Activated B cell treated with CpG ODN at 0.5 μM for 24 hours (primary cell): ENCODE results near the gene HS6ST1. TPM values are rescaled to one million over a fixed set of nuclear protein-coding genes. Genes with fewer than 3 reads are reported as not detected.

ENCODE experiments used
- ATAC-seq: fragments of 200-7000 bp; cut with Tn5 transposase; one replicate; pipeline ENCODE4 v1.10.0; 2021; ENCODE audit warnings: low read depth, mild to moderate bottlenecking, moderate library complexity
- CTCF ChIA-PET: fragments of 350-600 bp; sonication (Branson Sonifier 250); formaldehyde crosslinking; loops from one replicate; lab custom pipeline; 2021; ENCODE audit warnings: antibody characterized with exemption; lab: Charles Lee
- POLR2A ChIA-PET: fragments of 350-600 bp; sonication (Branson Sonifier 250); formaldehyde crosslinking; loops from one replicate; lab custom pipeline; 2021; ENCODE audit warnings: antibody characterized with exemption; lab: Charles Lee
- DNase-seq: peaks from one replicate; pipeline ENCODE4 v3.0.0; 2022
- H3K27ac Mint-ChIP-seq: one replicate; pipeline ENCODE4 v1.8.0; 2020; ENCODE audit warnings: mixed read lengths
- H3K27me3 Mint-ChIP-seq: one replicate; pipeline ENCODE4 v1.8.0; 2021; ENCODE audit warnings: mixed read lengths
- H3K36me3 Mint-ChIP-seq: one replicate; pipeline ENCODE4 v1.8.0; 2021; ENCODE audit warnings: low read depth, mixed read lengths
- H3K4me1 Mint-ChIP-seq: one replicate; pipeline ENCODE4 v1.8.0; 2021; ENCODE audit warnings: mixed read lengths
- H3K4me3 Mint-ChIP-seq: one replicate; pipeline ENCODE4 v1.8.0; 2020; ENCODE audit warnings: mild to moderate bottlenecking, mixed read lengths
- H3K9me3 Mint-ChIP-seq: one replicate; pipeline ENCODE4 v1.8.0; 2020; ENCODE audit warnings: mixed read lengths
- CTCF ChIP-seq: fragments of 200-600 bp; IDR thresholded peaks from one replicate; pipeline ENCODE4 v1.8.0; 2022; ENCODE audit warnings: antibody characterized with exemption, mild to moderate bottlenecking
- intact Hi-C: fragments of 100-400 bp; cut with micrococcal nuclease; formaldehyde crosslinking; loops from one replicate; pipeline ENCODE4 v1.15.1; 2024
- total RNA-seq: library from RNA; stranded (reverse); gene quantifications from 2 replicates; pipeline ENCODE4 v1.2.3, GENCODE V29; 2022

HS6ST1 gene
- total RNA-seq, 1 donor from 2014 or later = 16.9 TPM

- no peak for DNase-seq
- CTCF ChIA-PET = no interaction called here
- H3K27ac Mint-ChIP-seq = peak overlapping the region; percentile 61
Measured at GRCh38 chr2:128279786-128280157, 38.9 kb downstream of the HS6ST1 start.

GRCh38 chr2:128279009-128279408, 39.7 kb downstream of the HS6ST1 start:
- Mint-ChIP-seq H3K4me3 (no peak overlapping the region), H3K27me3 (no peaks in the 10 kb centered on the region), H3K27ac (no peak overlapping the region), H3K4me1 (peaks cover 41% of the 10 kb centered on the region), H3K9me3 (peaks cover 15% of the 10 kb centered on the region), H3K36me3 (peaks cover 25% of the 10 kb centered on the region)
- TF ChIP-seq CTCF = no peak
- intact Hi-C loops = no loop called here
- ATAC-seq (no peak), DNase-seq (peak; percentile 4)
- POLR2A ChIA-PET = interaction anchor here (0.7 kb wide), 1 partner anchor 41 kb away, joined by 4 read pairs; no protein-coding TSS in a partner anchor
- CTCF ChIA-PET = no interaction called here

More at GRCh38 chr2:128279786-128280157, 38.9 kb downstream of the HS6ST1 start:
- no peak for TF ChIP-seq CTCF
- no peak overlapping the region for H3K4me3 Mint-ChIP-seq
- no peaks in the 10 kb centered on the region for H3K27me3 Mint-ChIP-seq
- intact Hi-C loops = no loop called here
- no peak for ATAC-seq
- POLR2A ChIA-PET = interaction anchor here (0.7 kb wide), 1 partner anchor 40 kb away, joined by 4 read pairs; no protein-coding TSS in a partner anchor
- H3K36me3 Mint-ChIP-seq = peaks cover 20% of the 10 kb centered on the region
- H3K4me1 Mint-ChIP-seq = peaks cover 44% of the 10 kb centered on the region
- H3K9me3 Mint-ChIP-seq = peaks cover 10% of the 10 kb centered on the region

- no peak for ATAC-seq
- Mint-ChIP-seq H3K27ac (no peak overlapping the region), H3K4me1 (peaks cover 35% of the 10 kb centered on the region), H3K9me3 (peaks cover 17% of the 10 kb centered on the region), H3K27me3 (no peaks in the 10 kb centered on the region), H3K4me3 (no peak overlapping the region), H3K36me3 (peaks cover 30% of the 10 kb centered on the region)
- POLR2A ChIA-PET = no interaction called here
- intact Hi-C loops = no loop called here
- DNase-seq = peak; percentile 10
- CTCF ChIA-PET = no interaction called here
- no peak for TF ChIP-seq CTCF
Measured at GRCh38 chr2:128277961-128278681, 40.5 kb downstream of the HS6ST1 start.

- peak; percentile 8 for DNase-seq
- POLR2A ChIA-PET = no interaction called here
- Mint-ChIP-seq H3K36me3 (peaks cover 30% of the 10 kb centered on the region), H3K9me3 (peaks cover 17% of the 10 kb centered on the region), H3K27ac (no peak overlapping the region), H3K27me3 (no peaks in the 10 kb centered on the region), H3K4me1 (peaks cover 29% of the 10 kb centered on the region), H3K4me3 (no peak overlapping the region)
- intact Hi-C loops = no loop called here
- ATAC-seq = no peak
- TF ChIP-seq CTCF = no peak
- CTCF ChIA-PET = no interaction called here
Measured at GRCh38 chr2:128276878-128277675, 41.6 kb downstream of the HS6ST1 start.

GRCh38 chr2:128275498-128276045, 43.1 kb downstream of the HS6ST1 start:
- intact Hi-C loops = no loop called here
- ChIA-PET CTCF (no interaction called here), POLR2A (no interaction called here)
- Mint-ChIP-seq H3K4me1 (peaks cover 14% of the 10 kb centered on the region), H3K27ac (no peak overlapping the region), H3K36me3 (peaks cover 30% of the 10 kb centered on the region), H3K27me3 (no peaks in the 10 kb centered on the region), H3K4me3 (no peak overlapping the region), H3K9me3 (peaks cover 17% of the 10 kb centered on the region)
- no peak for DNase-seq
- no peak for ATAC-seq
- no peak for TF ChIP-seq CTCF
